Measurements from ENCODE around the gene PRR23B. TPM values are rescaled to one million over a fixed set of nuclear protein-coding genes. Genes with fewer than 3 reads are reported as not detected.

The PRR23B gene
- total and polyA plus RNA-seq, 2 donors from 2014 or later, result not detected

GRCh38 chr3:138972941-138973340 lies 47.8 kb downstream of the PRR23B start:
- no peaks in the 10 kb centered on the region for H3K4me1 ChIP-seq (ENCODE audit: control insufficient read depth in 2 of 3, insufficient read depth in 2 of 3, low read depth in 1 of 3, low read length in 3 of 3)
- H3K27me3 ChIP-seq (ENCODE audit: control insufficient read depth, insufficient read depth, low read length), result no peaks in the 10 kb centered on the region
- no peaks in the 10 kb centered on the region for H3K36me3 ChIP-seq (ENCODE audit: control insufficient read depth in 2 of 3, insufficient read depth in 3 of 3, low read length in 3 of 3)
- DNase-seq (no peak), FAIRE-seq (no peak)
- no peak for TF ChIP-seq CTCF (IDR thresholded peaks at IDR 0.05; ENCODE audit: borderline replicate concordance, extremely low read depth, insufficient read depth)
- H3K9me3 ChIP-seq (ENCODE audit: control insufficient read depth in 2 of 3, insufficient read depth in 1 of 3, low read length in 3 of 3), result no peaks in the 10 kb centered on the region
- H3K27ac ChIP-seq (ENCODE audit: low read depth in 2 of 2, low read length in 2 of 2), result no peak overlapping the region
- H3K4me3 ChIP-seq (ENCODE audit: low read length in 3 of 3), result no peak overlapping the region
- intact Hi-C loops (cut with DNase I), result no loop called here
- H3K9ac ChIP-seq (ENCODE audit: low read length in 3 of 3), result no peak overlapping the region

GRCh38 chr3:138971766-138972320 lies 48.9 kb downstream of the PRR23B start:
- H3K9me3 ChIP-seq (ENCODE audit: control insufficient read depth in 2 of 3, insufficient read depth in 1 of 3, low read length in 3 of 3), result no peaks in the 10 kb centered on the region
- intact Hi-C loops (cut with DNase I), result no loop called here
- FAIRE-seq, result no peak

More at GRCh38 chr3:138971766-138972320, 48.9 kb downstream of the PRR23B start:
- Histone ChIP-seq H3K4me1 (ENCODE audit: control insufficient read depth in 2 of 3, insufficient read depth in 2 of 3, low read depth in 1 of 3, low read length in 3 of 3) (no peaks in the 10 kb centered on the region), H3K36me3 (ENCODE audit: control insufficient read depth in 2 of 3, insufficient read depth in 3 of 3, low read length in 3 of 3) (no peaks in the 10 kb centered on the region), H3K9ac (ENCODE audit: low read length in 3 of 3) (no peak overlapping the region), H3K27ac (ENCODE audit: low read depth in 2 of 2, low read length in 2 of 2) (no peak overlapping the region), H3K27me3 (ENCODE audit: control insufficient read depth, insufficient read depth, low read length) (no peaks in the 10 kb centered on the region), H3K4me3 (ENCODE audit: low read length in 3 of 3) (no peak overlapping the region)
- no peak for TF ChIP-seq CTCF (IDR thresholded peaks at IDR 0.05; ENCODE audit: borderline replicate concordance, extremely low read depth, insufficient read depth)
- peak in 1 of 5 donors; percentile 4 for DNase-seq

Other genes with a start within 250 kb of the PRR23B start
- 48.0 TPM for gene PIK3CB, start 186.0 kb downstream of the PRR23B start, total RNA-seq
- gene PIK3CB, start 186.0 kb downstream of the PRR23B start, polyA plus RNA-seq (ENCODE audit: insufficient read depth, low read depth, low replicate concordance), result 20.1 TPM
- gene FOXL2, start 73.8 kb downstream of the PRR23B start, total RNA-seq, result not detected
- not detected for gene FOXL2, start 73.8 kb downstream of the PRR23B start, polyA plus RNA-seq (ENCODE audit: insufficient read depth, low read depth, low replicate concordance)
- gene FOXL2NB, start 73.7 kb downstream of the PRR23B start, total RNA-seq, result not detected
- gene FOXL2NB, start 73.7 kb downstream of the PRR23B start, polyA plus RNA-seq (ENCODE audit: insufficient read depth, low read depth, low replicate concordance), result not detected
- gene PRR23A, start 14.7 kb downstream of the PRR23B start, total RNA-seq, result not detected
- not detected for gene PRR23A, start 14.7 kb downstream of the PRR23B start, polyA plus RNA-seq (ENCODE audit: insufficient read depth, low read depth, low replicate concordance)
- gene PRR23C, start 24.0 kb upstream of the PRR23B start, total RNA-seq, result not detected
- gene PRR23C, start 24.0 kb upstream of the PRR23B start, polyA plus RNA-seq (ENCODE audit: insufficient read depth, low read depth, low replicate concordance), result not detected